Activated B cell treated with CpG ODN at 0.5 μM for 24 hours (primary cell): Measurements from ENCODE around the gene RTEL1. TPM values are rescaled to one million over a fixed set of nuclear protein-coding genes. Genes with fewer than 3 reads are reported as not detected.

Experiments
- ATAC-seq: fragments of 200-7000 bp; cut with Tn5 transposase; one replicate; pipeline ENCODE4 v1.10.0; 2021; ENCODE audit warnings: low read depth, mild to moderate bottlenecking, moderate library complexity
- CTCF ChIA-PET: fragments of 350-600 bp; sonication (Branson Sonifier 250); formaldehyde crosslinking; loops from one replicate; lab custom pipeline; 2021; ENCODE audit warnings: antibody characterized with exemption; lab: Charles Lee
- POLR2A ChIA-PET: fragments of 350-600 bp; sonication (Branson Sonifier 250); formaldehyde crosslinking; loops from one replicate; lab custom pipeline; 2021; ENCODE audit warnings: antibody characterized with exemption; lab: Charles Lee
- DNase-seq: peaks from one replicate; pipeline ENCODE4 v3.0.0; 2022
- H3K27ac Mint-ChIP-seq: one replicate; pipeline ENCODE4 v1.8.0; 2020; ENCODE audit warnings: mixed read lengths
- H3K27me3 Mint-ChIP-seq: one replicate; pipeline ENCODE4 v1.8.0; 2021; ENCODE audit warnings: mixed read lengths
- H3K36me3 Mint-ChIP-seq: one replicate; pipeline ENCODE4 v1.8.0; 2021; ENCODE audit warnings: low read depth, mixed read lengths
- H3K4me1 Mint-ChIP-seq: one replicate; pipeline ENCODE4 v1.8.0; 2021; ENCODE audit warnings: mixed read lengths
- H3K4me3 Mint-ChIP-seq: one replicate; pipeline ENCODE4 v1.8.0; 2020; ENCODE audit warnings: mild to moderate bottlenecking, mixed read lengths
- H3K9me3 Mint-ChIP-seq: one replicate; pipeline ENCODE4 v1.8.0; 2020; ENCODE audit warnings: mixed read lengths
- intact Hi-C: fragments of 100-400 bp; cut with micrococcal nuclease; formaldehyde crosslinking; loops from one replicate; pipeline ENCODE4 v1.15.1; 2024
- total RNA-seq: library from RNA; stranded (reverse); gene quantifications from 2 replicates; pipeline ENCODE4 v1.2.3, GENCODE V29; 2022
- TF ChIP-seq, protein P1 (sequence below): fragments of 200-600 bp; IDR thresholded peaks from one replicate; pipeline ENCODE4 v1.8.0; 2022; ENCODE audit warnings: antibody characterized with exemption, mild to moderate bottlenecking

Gene RTEL1
- total RNA-seq, 1 donor from 2014 or later, result 33.8 TPM

DNA sequence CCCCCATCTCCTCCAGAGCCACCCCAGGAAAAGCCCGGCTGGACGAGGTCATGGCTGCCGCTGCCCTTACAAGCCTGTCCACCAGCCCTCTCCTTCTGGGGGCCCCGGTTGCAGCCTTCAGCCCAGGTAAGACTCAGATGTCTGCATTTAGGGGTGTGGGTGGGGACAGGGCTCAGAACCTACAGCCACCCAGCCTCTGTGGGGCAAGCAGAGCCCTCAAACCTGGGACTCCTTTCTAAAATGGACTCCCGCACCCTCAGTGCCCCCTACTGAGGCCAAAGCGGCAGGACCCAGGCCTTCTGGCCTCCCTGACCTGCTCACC, 83.2 kb downstream of the RTEL1 start:
- H3K9me3 Mint-ChIP-seq, result no peaks in the 10 kb centered on the region
- ATAC-seq (no peak), DNase-seq (no peak)
- no peak overlapping the region for H3K27ac Mint-ChIP-seq
- TF ChIP-seq, protein P1, sequence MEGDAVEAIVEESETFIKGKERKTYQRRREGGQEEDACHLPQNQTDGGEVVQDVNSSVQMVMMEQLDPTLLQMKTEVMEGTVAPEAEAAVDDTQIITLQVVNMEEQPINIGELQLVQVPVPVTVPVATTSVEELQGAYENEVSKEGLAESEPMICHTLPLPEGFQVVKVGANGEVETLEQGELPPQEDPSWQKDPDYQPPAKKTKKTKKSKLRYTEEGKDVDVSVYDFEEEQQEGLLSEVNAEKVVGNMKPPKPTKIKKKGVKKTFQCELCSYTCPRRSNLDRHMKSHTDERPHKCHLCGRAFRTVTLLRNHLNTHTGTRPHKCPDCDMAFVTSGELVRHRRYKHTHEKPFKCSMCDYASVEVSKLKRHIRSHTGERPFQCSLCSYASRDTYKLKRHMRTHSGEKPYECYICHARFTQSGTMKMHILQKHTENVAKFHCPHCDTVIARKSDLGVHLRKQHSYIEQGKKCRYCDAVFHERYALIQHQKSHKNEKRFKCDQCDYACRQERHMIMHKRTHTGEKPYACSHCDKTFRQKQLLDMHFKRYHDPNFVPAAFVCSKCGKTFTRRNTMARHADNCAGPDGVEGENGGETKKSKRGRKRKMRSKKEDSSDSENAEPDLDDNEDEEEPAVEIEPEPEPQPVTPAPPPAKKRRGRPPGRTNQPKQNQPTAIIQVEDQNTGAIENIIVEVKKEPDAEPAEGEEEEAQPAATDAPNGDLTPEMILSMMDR, result no peak
- no peaks in the 10 kb centered on the region for H3K27me3 Mint-ChIP-seq
- CTCF ChIA-PET, result no interaction called here
- H3K4me3 Mint-ChIP-seq, result no peak overlapping the region
- POLR2A ChIA-PET, result interaction anchor here (0.6 to 1.8 kb wide), 4 partner anchors 27 to 221 kb away, joined by 3 to 7 read pairs (median 4); partner anchors contain the start of genes ARFRP1, PPDPF and ZGPAT
- H3K4me1 Mint-ChIP-seq, result peaks cover 17% of the 10 kb centered on the region
- peaks cover 2% of the 10 kb centered on the region for H3K36me3 Mint-ChIP-seq
- intact Hi-C loops, result no loop called here

DNA sequence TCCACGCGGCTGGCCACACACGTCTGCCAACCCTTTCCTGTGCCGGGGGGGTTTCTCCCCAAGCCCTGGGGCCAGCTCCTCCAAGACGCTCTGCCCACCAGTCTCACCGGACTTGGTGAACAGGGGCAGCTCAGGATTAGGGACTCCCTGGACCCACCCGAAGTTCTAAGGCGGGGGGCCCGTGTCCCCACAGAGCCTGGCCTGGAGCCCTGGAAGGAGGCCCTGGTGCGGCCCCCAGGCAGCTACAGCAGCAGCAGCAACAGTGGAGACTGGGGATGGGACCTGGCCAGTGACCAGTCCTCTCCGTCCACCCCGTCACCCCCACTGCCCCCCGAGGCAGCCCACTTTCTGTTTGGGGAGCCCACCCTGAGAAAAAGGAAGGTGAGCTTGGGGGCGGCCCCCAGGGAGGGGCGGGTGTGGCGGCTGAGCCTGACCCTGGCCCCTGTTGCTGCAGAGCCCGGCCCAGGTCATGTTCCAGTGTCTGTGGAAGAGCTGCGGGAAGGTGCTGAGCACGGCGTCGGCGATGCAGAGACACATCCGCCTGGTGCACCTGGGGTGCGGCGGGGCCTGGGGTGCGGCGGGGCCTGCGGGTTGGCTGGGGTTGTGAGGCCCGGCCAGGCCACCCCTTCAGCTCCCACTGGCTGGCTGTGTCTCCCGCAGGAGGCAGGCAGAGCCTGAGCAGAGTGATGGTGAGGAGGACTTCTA, 83.7 kb downstream of the RTEL1 start:
- no peaks in the 10 kb centered on the region for H3K9me3 Mint-ChIP-seq
- no peak for ATAC-seq
- H3K4me3 Mint-ChIP-seq, result no peak overlapping the region
- ChIA-PET CTCF (no interaction called here), POLR2A (interaction anchor here (0.6 to 2.7 kb wide), 5 partner anchors 27 to 221 kb away, joined by 3 to 10 read pairs (median 4); partner anchors contain the start of genes ARFRP1, PPDPF and ZGPAT)
- H3K27me3 Mint-ChIP-seq, result no peaks in the 10 kb centered on the region
- H3K27ac Mint-ChIP-seq, result no peak overlapping the region
- TF ChIP-seq, protein P1, result no peak
- intact Hi-C loops, result no loop called here
- peaks cover 12% of the 10 kb centered on the region for H3K4me1 Mint-ChIP-seq
- no peak for DNase-seq
- H3K36me3 Mint-ChIP-seq, result peaks cover 1% of the 10 kb centered on the region

DNA sequence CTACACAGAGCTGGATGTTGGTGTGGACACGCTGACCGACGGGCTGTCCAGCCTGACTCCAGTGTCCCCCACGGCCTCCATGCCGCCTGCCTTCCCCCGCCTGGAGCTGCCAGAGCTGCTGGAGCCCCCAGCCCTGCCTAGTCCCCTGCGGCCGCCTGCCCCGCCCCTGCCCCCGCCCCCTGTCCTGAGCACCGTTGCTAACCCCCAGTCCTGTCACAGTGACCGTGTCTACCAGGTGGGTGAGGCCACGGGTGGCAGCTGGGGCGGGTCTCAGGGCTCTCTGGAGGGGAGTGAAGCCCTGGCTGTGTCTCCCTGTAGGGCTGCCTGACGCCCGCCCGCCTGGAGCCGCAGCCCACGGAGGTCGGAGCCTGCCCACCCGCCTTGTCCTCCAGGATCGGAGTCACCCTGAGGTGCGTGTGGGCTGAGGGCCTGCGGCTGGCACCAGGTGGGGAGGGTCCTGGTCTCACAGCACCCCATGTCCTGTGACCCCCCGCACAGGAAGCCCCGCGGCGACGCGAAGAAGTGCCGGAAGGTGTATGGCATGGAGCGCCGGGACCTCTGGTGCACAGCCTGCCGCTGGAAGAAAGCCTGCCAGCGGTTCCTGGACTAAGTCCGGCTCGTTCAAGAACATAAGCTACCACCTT, 84.4 kb downstream of the RTEL1 start:
- DNase-seq (no peak), ATAC-seq (no peak)
- ChIA-PET CTCF (no interaction called here), POLR2A (interaction anchor here (0.7 to 2.7 kb wide), 3 partner anchors 14 to 205 kb away, joined by 3 to 10 read pairs (median 4); partner anchors contain the start of genes ARFRP1 and ZGPAT)
- Mint-ChIP-seq H3K4me3 (no peak overlapping the region), H3K27me3 (no peaks in the 10 kb centered on the region), H3K4me1 (peaks cover 8% of the 10 kb centered on the region), H3K36me3 (peaks cover 1% of the 10 kb centered on the region), H3K27ac (no peak overlapping the region), H3K9me3 (no peaks in the 10 kb centered on the region)
- TF ChIP-seq, protein P1, result no peak
- intact Hi-C loops, result no loop called here

DNA sequence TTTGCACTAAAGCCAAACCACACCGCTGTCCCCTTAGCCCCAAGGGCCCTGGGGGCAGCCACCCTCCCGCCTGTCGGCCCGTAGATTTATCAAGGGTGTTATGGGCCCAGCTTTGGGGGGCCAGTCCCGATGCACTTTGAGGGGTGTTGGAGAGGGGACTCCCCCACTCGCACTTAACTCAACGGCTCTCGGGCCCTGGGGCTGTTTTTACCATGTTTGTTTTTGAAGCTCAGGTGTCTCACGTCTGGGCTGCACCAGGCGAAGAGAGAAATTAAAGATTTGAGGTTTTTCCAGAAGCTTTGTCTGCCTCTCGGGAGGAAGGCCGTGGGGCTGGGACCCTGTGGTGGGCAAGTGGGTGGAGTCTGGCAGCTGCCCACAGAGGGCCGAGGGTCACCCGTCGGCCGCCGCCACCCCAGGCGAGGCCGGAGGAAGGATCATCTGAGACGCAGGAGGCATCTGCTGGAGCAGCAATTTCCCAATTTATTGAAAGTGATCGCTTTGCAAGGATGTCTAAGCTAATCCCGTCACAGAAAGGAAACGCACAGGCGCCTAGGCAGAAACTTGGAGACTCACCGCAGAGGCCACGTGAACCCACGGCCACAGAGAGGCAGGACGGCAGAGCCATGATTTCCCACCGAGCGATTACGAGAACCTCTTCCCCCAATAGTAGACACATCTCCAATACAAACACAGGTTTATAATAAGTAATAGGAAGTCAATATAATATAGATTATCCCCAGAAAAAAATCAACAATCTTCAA, 85.3 kb downstream of the RTEL1 start:
- H3K9me3 Mint-ChIP-seq, result no peaks in the 10 kb centered on the region
- CTCF ChIA-PET, result no interaction called here
- DNase-seq, result no peak
- intact Hi-C loops, result no loop called here
- no peak overlapping the region for H3K27ac Mint-ChIP-seq
- POLR2A ChIA-PET, result interaction anchor here (1.5 to 2.7 kb wide), 2 partner anchors 15 to 36 kb away, joined by 4 to 10 read pairs; partner anchors contain the start of genes ARFRP1 and ZGPAT
- no peak overlapping the region for H3K4me3 Mint-ChIP-seq
- no peak for ATAC-seq
- H3K36me3 Mint-ChIP-seq, result peaks cover 1% of the 10 kb centered on the region
- TF ChIP-seq, protein P1, result no peak
- H3K4me1 Mint-ChIP-seq, result peaks cover 6% of the 10 kb centered on the region
- no peaks in the 10 kb centered on the region for H3K27me3 Mint-ChIP-seq
